ENCODE measurements around the gene MACROD2. TPM values are rescaled to one million over a fixed set of nuclear protein-coding genes. Genes with fewer than 3 reads are reported as not detected.
A peak's percentile ranks its signal among the peaks of the same experiment; 100 is the strongest.

Gene MACROD2
- total and polyA plus RNA-seq, 2 donors (not counting 1 experiment from before 2014, with no cell fraction given): 5.3 to 6.7 TPM

GRCh38 chr20:16052456-16052855, 2057.1 kb downstream of the MACROD2 start:
- Histone ChIP-seq H4K20me1 (ENCODE audit: control insufficient read depth, insufficient read depth, low read length, poor library complexity, severe bottlenecking) (no peaks in the 10 kb centered on the region), H3K27me3 (replicated peaks in 1 of 4; ENCODE audit: control extremely low read depth in 1 of 4, control insufficient read depth in 3 of 4, insufficient read depth in 4 of 4, low read length in 3 of 4) (no peaks in the 10 kb centered on the region), H3K4me2 (replicated peaks; ENCODE audit: low read depth, low read length, poor library complexity, severe bottlenecking) (no peak overlapping the region), H3K4me1 (ENCODE audit: control insufficient read depth in 2 of 2, insufficient read depth in 2 of 2, low read length in 2 of 2) (peaks cover 27 to 28% of the 10 kb centered on the region in 2 donors), H3K9ac (ENCODE audit: low read length) (no peak overlapping the region), H3K79me2 (ENCODE audit: control insufficient read depth, insufficient read depth, low read length) (no peaks in the 10 kb centered on the region), H3K27ac (ENCODE audit: low read length in 2 of 2) (no peak overlapping the region), H3K36me3 (replicated peaks in 1 of 2; ENCODE audit: control extremely low read depth in 1 of 2, control insufficient read depth in 1 of 2, extremely low read depth in 1 of 2, insufficient read depth in 2 of 2, low read length in 1 of 2) (no peaks in the 10 kb centered on the region), H3K9me3 (ENCODE audit: control extremely low read depth in 1 of 3, control insufficient read depth in 2 of 3, insufficient read depth in 1 of 3, low read length in 2 of 3) (no peaks in the 10 kb centered on the region), H2AFZ (ENCODE audit: insufficient read depth, low read depth, low read length, poor library complexity, severe bottlenecking) (no peak overlapping the region), H3K4me3 (ENCODE audit: control extremely low read depth in 1 of 5, extremely low read depth in 1 of 5, insufficient read depth in 1 of 5, low read depth in 2 of 5, low read length in 4 of 5) (no peak overlapping the region)
- TF ChIP-seq EZH2 (IDR thresholded peaks at IDR 0.05; ENCODE audit: borderline replicate concordance, insufficient read depth, low read depth, low read length, poor library complexity, severe bottlenecking): no peak
- TF ChIP-seq, protein P1, sequence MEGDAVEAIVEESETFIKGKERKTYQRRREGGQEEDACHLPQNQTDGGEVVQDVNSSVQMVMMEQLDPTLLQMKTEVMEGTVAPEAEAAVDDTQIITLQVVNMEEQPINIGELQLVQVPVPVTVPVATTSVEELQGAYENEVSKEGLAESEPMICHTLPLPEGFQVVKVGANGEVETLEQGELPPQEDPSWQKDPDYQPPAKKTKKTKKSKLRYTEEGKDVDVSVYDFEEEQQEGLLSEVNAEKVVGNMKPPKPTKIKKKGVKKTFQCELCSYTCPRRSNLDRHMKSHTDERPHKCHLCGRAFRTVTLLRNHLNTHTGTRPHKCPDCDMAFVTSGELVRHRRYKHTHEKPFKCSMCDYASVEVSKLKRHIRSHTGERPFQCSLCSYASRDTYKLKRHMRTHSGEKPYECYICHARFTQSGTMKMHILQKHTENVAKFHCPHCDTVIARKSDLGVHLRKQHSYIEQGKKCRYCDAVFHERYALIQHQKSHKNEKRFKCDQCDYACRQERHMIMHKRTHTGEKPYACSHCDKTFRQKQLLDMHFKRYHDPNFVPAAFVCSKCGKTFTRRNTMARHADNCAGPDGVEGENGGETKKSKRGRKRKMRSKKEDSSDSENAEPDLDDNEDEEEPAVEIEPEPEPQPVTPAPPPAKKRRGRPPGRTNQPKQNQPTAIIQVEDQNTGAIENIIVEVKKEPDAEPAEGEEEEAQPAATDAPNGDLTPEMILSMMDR (IDR thresholded peaks at IDR 0.05): no peak
- Mint-ChIP-seq H3K4me3 (no peak overlapping the region), H3K9me3 (ENCODE audit: insufficient read depth) (no peaks in the 10 kb centered on the region), H3K27me3 (no peaks in the 10 kb centered on the region), H3K4me1 (peaks cover 38% of the 10 kb centered on the region), H3K27ac (no peak overlapping the region)
- intact Hi-C loops (cut with micrococcal nuclease): no loop called here
- POLR2A ChIA-PET: no interaction called here
- no peak for ATAC-seq (ENCODE audit: low read depth)
- 100% methylated on average over 2 of the region's 4 CpGs for WGBS (ENCODE audit: insufficient coverage)
- CTCF ChIA-PET: no interaction called here
- DNase-seq: no peak

GRCh38 chr20:16054985-16055384, 2059.7 kb downstream of the MACROD2 start:
- Histone ChIP-seq H3K79me2 (ENCODE audit: control insufficient read depth, insufficient read depth, low read length) (no peaks in the 10 kb centered on the region), H2AFZ (ENCODE audit: insufficient read depth, low read depth, low read length, poor library complexity, severe bottlenecking) (no peak overlapping the region), H3K36me3 (replicated peaks in 1 of 2; ENCODE audit: control extremely low read depth in 1 of 2, control insufficient read depth in 1 of 2, extremely low read depth in 1 of 2, insufficient read depth in 2 of 2, low read length in 1 of 2) (no peaks in the 10 kb centered on the region), H3K4me2 (replicated peaks; ENCODE audit: low read depth, low read length, poor library complexity, severe bottlenecking) (no peak overlapping the region), H4K20me1 (ENCODE audit: control insufficient read depth, insufficient read depth, low read length, poor library complexity, severe bottlenecking) (no peaks in the 10 kb centered on the region), H3K9me3 (ENCODE audit: control extremely low read depth in 1 of 3, control insufficient read depth in 2 of 3, insufficient read depth in 1 of 3, low read length in 2 of 3) (no peaks in the 10 kb centered on the region), H3K27me3 (replicated peaks in 1 of 4; ENCODE audit: control extremely low read depth in 1 of 4, control insufficient read depth in 3 of 4, insufficient read depth in 4 of 4, low read length in 3 of 4) (no peaks in the 10 kb centered on the region), H3K9ac (ENCODE audit: low read length) (no peak overlapping the region), H3K4me3 (ENCODE audit: control extremely low read depth in 1 of 5, extremely low read depth in 1 of 5, insufficient read depth in 1 of 5, low read depth in 2 of 5, low read length in 4 of 5) (no peak overlapping the region), H3K27ac (ENCODE audit: low read length in 2 of 2) (no peak overlapping the region), H3K4me1 (ENCODE audit: control insufficient read depth in 2 of 2, insufficient read depth in 2 of 2, low read length in 2 of 2) (peaks cover 23 to 26% of the 10 kb centered on the region in 2 donors)
- H3K27me3 Mint-ChIP-seq: no peaks in the 10 kb centered on the region
- H3K27ac Mint-ChIP-seq: no peak overlapping the region
- no peaks in the 10 kb centered on the region for H3K9me3 Mint-ChIP-seq (ENCODE audit: insufficient read depth)
- ChIA-PET CTCF (no interaction called here), POLR2A (interaction anchor here (0.6 kb wide), 1 partner anchor 14 kb away, joined by 3 read pairs; no protein-coding TSS in a partner anchor)
- H3K4me3 Mint-ChIP-seq: peak overlapping the region; percentile 38
- ATAC-seq (ENCODE audit: low read depth) (no peak), DNase-seq (no peak)
- WGBS (ENCODE audit: insufficient coverage): 100% methylated on average over 1 of the region's 3 CpGs
- intact Hi-C loops (cut with micrococcal nuclease): no loop called here
- peaks cover 27% of the 10 kb centered on the region for H3K4me1 Mint-ChIP-seq
- TF ChIP-seq, protein P1 (IDR thresholded peaks at IDR 0.05): no peak
- no peak for TF ChIP-seq EZH2 (IDR thresholded peaks at IDR 0.05; ENCODE audit: borderline replicate concordance, insufficient read depth, low read depth, low read length, poor library complexity, severe bottlenecking)
